DND-41 (cell line): ENCODE results near the gene CADM2.

Source experiments
- ATAC-seq: fragments of 200-7000 bp; cut with Tn5 transposase; 3 replicates; pipeline ENCODE4 v1.9.1; 2021; ENCODE audit warnings: low read depth; ENCODE audit not compliant: insufficient read depth
- DNase-seq: peaks from one replicate; pipeline ENCODE4 v3.0.0-alpha.2; 2020
- H2AFZ ChIP-seq: 2 replicates; pipeline ENCODE4 v1.6.0; 2012; ENCODE audit warnings: low read depth, low read length
- H3K27ac ChIP-seq: 2 replicates; pipeline ENCODE4 v1.5.1; 2012; ENCODE audit warnings: low read length, inconsistent platforms
- H3K27me3 ChIP-seq: fragments of 200-600 bp; sonication (generic); 2 replicates; pipeline ENCODE4 v1.6.0; 2012; ENCODE audit warnings: low read length, mild to moderate bottlenecking, inconsistent platforms; ENCODE audit not compliant: insufficient read depth, poor library complexity
- H3K36me3 ChIP-seq: 2 replicates; pipeline ENCODE4 v1.5.1; 2012; ENCODE audit warnings: low read length, inconsistent platforms; ENCODE audit not compliant: insufficient read depth
- H3K4me1 ChIP-seq: 2 replicates; pipeline ENCODE4 v1.5.1; 2012; ENCODE audit warnings: mild to moderate bottlenecking, low read length; ENCODE audit not compliant: insufficient read depth
- H3K4me2 ChIP-seq: 2 replicates; pipeline ENCODE4 v1.6.0; 2012; ENCODE audit warnings: mild to moderate bottlenecking, moderate library complexity, low read length, inconsistent platforms; ENCODE audit not compliant: insufficient read depth
- H3K4me3 ChIP-seq, 2 experiments: fragments of 200-600 bp in 1 of 2; shearing (Covaris generic) in 1 of 2; 2 replicates each; pipeline ENCODE4 v1.5.1; 2012 to 2016; ENCODE audit warnings: inconsistent platforms in 2 of 2, low read length in 2 of 2, mild to moderate bottlenecking in 2 of 2, low read depth in 1 of 2, moderate library complexity in 1 of 2
- H3K79me2 ChIP-seq: 2 replicates; pipeline ENCODE4 v1.6.0; 2012; ENCODE audit warnings: low read length, inconsistent platforms; ENCODE audit not compliant: insufficient read depth
- H3K9ac ChIP-seq: 2 replicates; pipeline ENCODE4 v1.6.0; 2012; ENCODE audit warnings: low read depth, mild to moderate bottlenecking, inconsistent platforms, low read length, moderate library complexity
- H3K9me3 ChIP-seq: 2 replicates; pipeline ENCODE4 v1.5.1; 2012; ENCODE audit warnings: low read length, moderate library complexity, mild to moderate bottlenecking, inconsistent platforms; ENCODE audit not compliant: insufficient read depth, severe bottlenecking
- H4K20me1 ChIP-seq: 2 replicates; pipeline ENCODE4 v1.6.0; 2012; ENCODE audit warnings: low read length; ENCODE audit not compliant: insufficient read depth
- CTCF ChIP-seq: IDR thresholded peaks from 2 replicates; pipeline ENCODE4 v1.5.1; 2012; ENCODE audit warnings: borderline replicate concordance, low read length, moderate library complexity, mild to moderate bottlenecking; ENCODE audit not compliant: poor library complexity, severe bottlenecking; ENCODE audit errors: extremely low read depth
- EZH2 ChIP-seq: IDR thresholded peaks from 3 replicates; pipeline ENCODE4 v1.6.1; 2012; ENCODE audit warnings: borderline replicate concordance, low read depth, mild to moderate bottlenecking, moderate library complexity, low read length, inconsistent platforms; ENCODE audit not compliant: severe bottlenecking

CADM2 gene

GRCh38 chr3:85041562-85042055 lies 82.8 kb downstream of the CADM2 start:
- no peak for TF ChIP-seq CTCF
- TF ChIP-seq EZH2 = no peak
- no peak overlapping the region for H3K9ac ChIP-seq
- no peaks in the 10 kb centered on the region for H3K9me3 ChIP-seq

GRCh38 chr3:85050821-85051220 lies 92.0 kb downstream of the CADM2 start:
- Histone ChIP-seq H3K9ac (no peak overlapping the region), H3K4me3 (no peak overlapping the region), H3K27ac (no peak overlapping the region), H3K4me2 (no peak overlapping the region), H3K4me1 (no peaks in the 10 kb centered on the region), H3K9me3 (no peaks in the 10 kb centered on the region), H4K20me1 (no peaks in the 10 kb centered on the region), H3K79me2 (no peaks in the 10 kb centered on the region), H3K27me3 (no peaks in the 10 kb centered on the region), H3K36me3 (no peaks in the 10 kb centered on the region), H2AFZ (no peak overlapping the region)
- ATAC-seq = no peak
- TF ChIP-seq CTCF (no peak), EZH2 (no peak)
- DNase-seq = no peak

More at GRCh38 chr3:85041562-85042055, 82.8 kb downstream of the CADM2 start:
- ATAC-seq = no peak
- no peaks in the 10 kb centered on the region for H4K20me1 ChIP-seq
- no peak overlapping the region for H3K27ac ChIP-seq
- no peak for DNase-seq
- no peak overlapping the region for H3K4me3 ChIP-seq
- H3K4me2 ChIP-seq = no peak overlapping the region
- no peaks in the 10 kb centered on the region for H3K79me2 ChIP-seq
- H3K4me1 ChIP-seq = no peaks in the 10 kb centered on the region
- H2AFZ ChIP-seq = no peak overlapping the region
- no peaks in the 10 kb centered on the region for H3K36me3 ChIP-seq
- H3K27me3 ChIP-seq = no peaks in the 10 kb centered on the region

- H3K4me3 ChIP-seq = no peak overlapping the region
- no peaks in the 10 kb centered on the region for H3K4me1 ChIP-seq
- no peaks in the 10 kb centered on the region for H3K79me2 ChIP-seq
- no peak overlapping the region for H3K27ac ChIP-seq
- H3K4me2 ChIP-seq = no peak overlapping the region
- no peaks in the 10 kb centered on the region for H3K36me3 ChIP-seq
- H3K9ac ChIP-seq = no peak overlapping the region
- H2AFZ ChIP-seq = no peak overlapping the region
- no peak for DNase-seq
- no peaks in the 10 kb centered on the region for H3K27me3 ChIP-seq
- no peaks in the 10 kb centered on the region for H4K20me1 ChIP-seq
- no peak for TF ChIP-seq EZH2
- TF ChIP-seq CTCF = no peak
- H3K9me3 ChIP-seq = no peaks in the 10 kb centered on the region
- no peak for ATAC-seq
These were observed 93.0 kb downstream of the CADM2 start for GRCh38 chr3:85051786-85052185.

- TF ChIP-seq CTCF (no peak), EZH2 (no peak)
- no peak overlapping the region for H2AFZ ChIP-seq
- no peak overlapping the region for H3K9ac ChIP-seq
- H3K4me1 ChIP-seq = no peaks in the 10 kb centered on the region
- no peaks in the 10 kb centered on the region for H3K79me2 ChIP-seq
- no peak overlapping the region for H3K27ac ChIP-seq
- ATAC-seq (no peak), DNase-seq (no peak)
- no peak overlapping the region for H3K4me3 ChIP-seq
- H3K9me3 ChIP-seq = no peaks in the 10 kb centered on the region
- H4K20me1 ChIP-seq = no peaks in the 10 kb centered on the region
- H3K36me3 ChIP-seq = no peaks in the 10 kb centered on the region
- H3K4me2 ChIP-seq = no peak overlapping the region
- H3K27me3 ChIP-seq = no peaks in the 10 kb centered on the region
These were observed 94.8 kb downstream of the CADM2 start for GRCh38 chr3:85053626-85054025.
